OCI-LY1 (cell line): ENCODE results near the gene CARM1.

Experiments
- H2AFZ ChIP-seq: fragments of 200-600 bp; sonication (generic), shearing (Covaris generic); 2 replicates; pipeline ENCODE4 v1.6.0; 2014; ENCODE audit warnings: antibody characterized with exemption, mild to moderate bottlenecking, low read length
- H3F3A ChIP-seq: fragments of 200-600 bp; sonication (generic), shearing (Covaris generic); 2 replicates; pipeline ENCODE4 v1.6.0; 2014; ENCODE audit warnings: mild to moderate bottlenecking, antibody characterized with exemption, low read length, moderate library complexity; ENCODE audit not compliant: insufficient read depth
- H3K27ac ChIP-seq: fragments of 200-600 bp; sonication (generic); 2 replicates; pipeline ENCODE4 v1.5.1; 2014; ENCODE audit warnings: low read length, mixed run types, mild to moderate bottlenecking, low read depth; ENCODE audit not compliant: poor library complexity, severe bottlenecking
- H3K27me3 ChIP-seq: fragments of 200-600 bp; sonication (generic); 2 replicates; pipeline ENCODE4 v1.6.0; 2014; ENCODE audit warnings: antibody characterized with exemption, mild to moderate bottlenecking, low read length, moderate library complexity; ENCODE audit not compliant: insufficient read depth
- H3K36me3 ChIP-seq: fragments of 200-600 bp; sonication (generic); 2 replicates; pipeline ENCODE4 v1.6.1; 2014; ENCODE audit warnings: mild to moderate bottlenecking, antibody characterized with exemption, low read length, moderate library complexity, mixed read lengths; ENCODE audit not compliant: insufficient read depth
- H3K4me1 ChIP-seq: fragments of 200-600 bp; sonication (generic); 2 replicates; pipeline ENCODE4 v1.5.1; 2014; ENCODE audit warnings: mild to moderate bottlenecking, low read length, moderate library complexity; ENCODE audit not compliant: insufficient read depth, severe bottlenecking
- H3K4me2 ChIP-seq: fragments of 200-600 bp; sonication (generic), shearing (Covaris generic); 2 replicates; pipeline ENCODE4 v1.6.1; 2014; ENCODE audit warnings: low read length
- H3K4me3 ChIP-seq: fragments of 200-600 bp; sonication (generic); 2 replicates; pipeline ENCODE4 v1.5.1; 2014; ENCODE audit warnings: low read length, low read depth, mild to moderate bottlenecking, mixed read lengths; ENCODE audit not compliant: poor library complexity, severe bottlenecking
- H3K79me2 ChIP-seq: fragments of 200-600 bp; shearing (Covaris generic); 2 replicates; pipeline ENCODE4 v1.6.1; 2016; ENCODE audit warnings: mixed run types, low read length, mixed read lengths; ENCODE audit not compliant: insufficient read depth
- H3K9ac ChIP-seq: fragments of 200-600 bp; sonication (generic), shearing (Covaris generic); 2 replicates; pipeline ENCODE4 v1.6.1; 2014; ENCODE audit warnings: mild to moderate bottlenecking, low read length, mixed read lengths
- H3K9me2 ChIP-seq: fragments of 200-600 bp; sonication (generic), shearing (Covaris generic); 2 replicates; pipeline ENCODE4 v1.6.1; 2014; ENCODE audit warnings: low read depth, mild to moderate bottlenecking, low read length, mixed read lengths
- H3K9me3 ChIP-seq: fragments of 200-600 bp; shearing (Covaris generic); 2 replicates; pipeline ENCODE4 v1.6.1; 2014; ENCODE audit warnings: low read length, mixed read lengths
- H4K20me1 ChIP-seq: fragments of 200-600 bp; sonication (generic), shearing (Covaris generic); 2 replicates; pipeline ENCODE4 v1.6.0; 2016; ENCODE audit warnings: mild to moderate bottlenecking, low read length; ENCODE audit not compliant: insufficient read depth
- CTCF ChIP-seq: fragments of 200-600 bp; sonication (generic), shearing (Covaris generic); IDR thresholded peaks from 2 replicates; pipeline ENCODE4 v1.5.1; 2017; ENCODE audit warnings: mild to moderate bottlenecking, antibody characterized with exemption, low read length, moderate library complexity, mixed read lengths
- EZH2 ChIP-seq: fragments of 200-600 bp; sonication (generic), shearing (Covaris generic); IDR thresholded peaks from 2 replicates; pipeline ENCODE4 v1.8.0; 2017; ENCODE audit warnings: borderline replicate concordance, mixed run types, mild to moderate bottlenecking, antibody characterized with exemption, low read length, moderate library complexity, mixed read lengths

CARM1 gene

GRCh38 chr19:10826846-10827245, 44.5 kb upstream of the CARM1 start:
- no peaks in the 10 kb centered on the region for H3K27me3 ChIP-seq
- H3K27ac ChIP-seq, result no peak overlapping the region
- no peak overlapping the region for H2AFZ ChIP-seq
- H3K4me1 ChIP-seq, result no peaks in the 10 kb centered on the region
- H3K4me2 ChIP-seq, result no peak overlapping the region
- TF ChIP-seq CTCF, result no peak
- TF ChIP-seq EZH2, result no peak
- no peaks in the 10 kb centered on the region for H3F3A ChIP-seq
- no peaks in the 10 kb centered on the region for H3K79me2 ChIP-seq
- no peaks in the 10 kb centered on the region for H4K20me1 ChIP-seq
- no peak overlapping the region for H3K4me3 ChIP-seq
- H3K9me3 ChIP-seq, result no peaks in the 10 kb centered on the region
- no peak overlapping the region for H3K9ac ChIP-seq
- H3K9me2 ChIP-seq, result no peaks in the 10 kb centered on the region
- peaks cover 52% of the 10 kb centered on the region for H3K36me3 ChIP-seq

GRCh38 chr19:10828981-10829821, 42.2 kb upstream of the CARM1 start:
- no peaks in the 10 kb centered on the region for H3K9me3 ChIP-seq
- no peaks in the 10 kb centered on the region for H4K20me1 ChIP-seq
- no peak overlapping the region for H3K27ac ChIP-seq
- H3K4me3 ChIP-seq, result no peak overlapping the region
- no peaks in the 10 kb centered on the region for H3K4me1 ChIP-seq
- H3F3A ChIP-seq, result no peaks in the 10 kb centered on the region
- no peaks in the 10 kb centered on the region for H3K27me3 ChIP-seq
- peaks cover 56% of the 10 kb centered on the region for H3K36me3 ChIP-seq
- H3K4me2 ChIP-seq, result no peak overlapping the region
- no peak overlapping the region for H2AFZ ChIP-seq
- no peaks in the 10 kb centered on the region for H3K79me2 ChIP-seq
- no peaks in the 10 kb centered on the region for H3K9me2 ChIP-seq
- H3K9ac ChIP-seq, result no peak overlapping the region
- TF ChIP-seq CTCF (peak; percentile 40), EZH2 (no peak)

DNA sequence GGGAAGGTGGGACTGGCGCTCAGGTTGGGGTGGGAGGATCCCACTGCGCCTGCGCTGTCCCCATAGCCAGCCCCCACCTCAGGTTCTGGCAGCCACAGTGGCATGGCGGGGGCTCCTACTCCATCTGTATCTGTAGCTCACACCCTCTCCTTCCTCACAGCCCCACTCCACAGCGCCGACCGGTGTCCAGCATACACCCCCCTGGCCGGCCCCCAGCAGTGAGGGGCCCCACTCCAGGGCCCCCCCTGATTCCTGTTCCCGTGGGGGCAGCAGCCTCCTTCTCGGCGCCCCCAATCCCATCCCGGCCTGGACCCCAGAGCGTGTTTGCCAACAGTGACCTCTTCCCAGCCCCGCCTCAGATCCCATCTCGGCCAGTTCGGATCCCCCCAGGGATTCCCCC, 41.4 kb upstream of the CARM1 start:
- no peak overlapping the region for H3K27ac ChIP-seq
- no peaks in the 10 kb centered on the region for H3K4me1 ChIP-seq
- no peak overlapping the region for H3K4me3 ChIP-seq
- H3K79me2 ChIP-seq, result no peaks in the 10 kb centered on the region
- no peaks in the 10 kb centered on the region for H3K27me3 ChIP-seq
- H3F3A ChIP-seq, result no peaks in the 10 kb centered on the region
- no peaks in the 10 kb centered on the region for H4K20me1 ChIP-seq
- peaks cover 49% of the 10 kb centered on the region for H3K36me3 ChIP-seq
- H3K4me2 ChIP-seq, result no peak overlapping the region
- H3K9me2 ChIP-seq, result no peaks in the 10 kb centered on the region
- no peaks in the 10 kb centered on the region for H3K9me3 ChIP-seq
- TF ChIP-seq EZH2 (no peak), CTCF (no peak)
- no peak overlapping the region for H3K9ac ChIP-seq
- no peak overlapping the region for H2AFZ ChIP-seq
